Ureter (tissue), 1 donor: Measurements from ENCODE around the gene LPCAT2. TPM values are rescaled to one million over a fixed set of nuclear protein-coding genes. Genes with fewer than 3 reads are reported as not detected.

Experiments
- DNase-seq: peaks from one replicate; pipeline ENCODE4 v3.0.0-alpha.2; 2020; ENCODE audit warnings: low spot score
- total RNA-seq: library from RNA; stranded (reverse); gene quantifications from one replicate; pipeline ENCODE4 v1.2.4, GENCODE V29; 2023
- donor health status: DM: yes; HTN: yes; CAD: no.

The LPCAT2 gene
- total RNA-seq, 1 donor from 2014 or later: 23.6 TPM

GRCh38 chr16:55480228-55480655 is 28.6 kb upstream of the LPCAT2 start:
- peak; percentile 87 for DNase-seq

- DNase-seq: no peak
These were observed 27.8 kb upstream of the LPCAT2 start for GRCh38 chr16:55481023-55481422.

- no peak for DNase-seq
These were observed 26.8 kb upstream of the LPCAT2 start for GRCh38 chr16:55482056-55482455.

- no peak for DNase-seq
These were observed 21.6 kb upstream of the LPCAT2 start for GRCh38 chr16:55487048-55487803.

- no peak for DNase-seq
These were observed 20.6 kb upstream of the LPCAT2 start for GRCh38 chr16:55488306-55488705.

GRCh38 chr16:55489119-55489955 is 19.5 kb upstream of the LPCAT2 start:
- no peak for DNase-seq

GRCh38 chr16:55489956-55490265 is 19.0 kb upstream of the LPCAT2 start:
- no peak for DNase-seq

- DNase-seq: no peak
These were observed 18.6 kb upstream of the LPCAT2 start for GRCh38 chr16:55490301-55490700.

GRCh38 chr16:55491691-55492090 is 17.2 kb upstream of the LPCAT2 start:
- no peak for DNase-seq

GRCh38 chr16:55492756-55493380 is 16.0 kb upstream of the LPCAT2 start:
- peak; percentile 32 for DNase-seq

GRCh38 chr16:55494994-55495421 is 13.9 kb upstream of the LPCAT2 start:
- DNase-seq: peak; percentile 66

GRCh38 chr16:55495616-55496289 is 13.1 kb upstream of the LPCAT2 start:
- DNase-seq: peak; percentile 59

- DNase-seq: peak; percentile 32
These were observed 12.2 kb upstream of the LPCAT2 start for GRCh38 chr16:55496509-55497145.

- DNase-seq: no peak
These were observed 11.3 kb upstream of the LPCAT2 start for GRCh38 chr16:55497558-55497957.

- DNase-seq: peak; percentile 41
These were observed 10.8 kb upstream of the LPCAT2 start for GRCh38 chr16:55498101-55498500.

GRCh38 chr16:55499281-55499680 is 9.6 kb upstream of the LPCAT2 start:
- DNase-seq: peak; percentile 20

GRCh38 chr16:55499951-55500529 is 8.8 kb upstream of the LPCAT2 start:
- DNase-seq: peak; percentile 45

- no peak for DNase-seq
These were observed 8.3 kb upstream of the LPCAT2 start for GRCh38 chr16:55500530-55501011.

- DNase-seq: no peak
These were observed 7.1 kb upstream of the LPCAT2 start for GRCh38 chr16:55501549-55502322.

- DNase-seq: peak; percentile 90
These were observed 6.0 kb upstream of the LPCAT2 start for GRCh38 chr16:55502801-55503366.
